B cell (primary cell): ENCODE data around the gene ADD3. TPM values are rescaled to one million over a fixed set of nuclear protein-coding genes. Genes with fewer than 3 reads are reported as not detected.

Experiments
- ATAC-seq: fragments of 200-7000 bp; cut with Tn5 transposase; one replicate; pipeline ENCODE4 v1.10.0; 2021; ENCODE audit warnings: low read depth, mild to moderate bottlenecking, moderate number of reproducible peaks, moderate library complexity
- CTCF ChIA-PET: fragments of 350-600 bp; sonication (Branson Sonifier 250); formaldehyde crosslinking; loops from one replicate; lab custom pipeline; 2021; ENCODE audit warnings: antibody characterized with exemption, inconsistent platforms; lab: Charles Lee
- POLR2A ChIA-PET: fragments of 350-600 bp; sonication (Branson Sonifier 250); formaldehyde crosslinking; loops from one replicate; lab custom pipeline; 2021; ENCODE audit warnings: antibody characterized with exemption; lab: Charles Lee
- DNase-seq: peaks from one replicate; pipeline ENCODE4 v3.0.0; 2013
- H2AFZ ChIP-seq: 2 replicates; pipeline ENCODE4 v1.6.1; 2012; ENCODE audit warnings: mild to moderate bottlenecking, low read depth, low read length; ENCODE audit not compliant: insufficient read depth, poor library complexity, severe bottlenecking
- H3K27ac ChIP-seq, 2 donors: 1 replicate in 1 of 2; 2 replicates in 1 of 2; pipeline ENCODE4 v1.5.1; 2012 to 2013; ENCODE audit warnings: low read length in 2 of 2, mild to moderate bottlenecking in 2 of 2, moderate library complexity in 1 of 2
- H3K27me3 ChIP-seq, 4 experiments: fragments of 200-600 bp in 1 of 4; sonication (generic) in 1 of 4; replicated peaks in 1 of 4; 1 replicate in 2 of 4; 2 replicates in 2 of 4; pipeline versions ENCODE4 v1.6.1 to v1.7.0; 2013 to 2016; ENCODE audit warnings: low read length in 3 of 4, mild to moderate bottlenecking in 2 of 4, mixed read lengths in 1 of 4, moderate library complexity in 1 of 4; ENCODE audit not compliant: insufficient read depth in 4 of 4, control insufficient read depth in 3 of 4; ENCODE audit errors: control extremely low read depth in 1 of 4
- H3K36me3 ChIP-seq, 2 experiments: replicated peaks in 1 of 2; 1 replicate in 1 of 2; 2 replicates in 1 of 2; pipeline versions ENCODE4 v1.6.1 to v1.7.1; 2013; ENCODE audit warnings: low read length in 1 of 2; ENCODE audit not compliant: insufficient read depth in 2 of 2, control insufficient read depth in 1 of 2; ENCODE audit errors: control extremely low read depth in 1 of 2, extremely low read depth in 1 of 2
- H3K4me1 ChIP-seq, 2 donors: fragments of 200-600 bp in 1 of 2; sonication (generic) in 1 of 2; 1 replicate in 1 of 2; 2 replicates in 1 of 2; pipeline versions ENCODE4 v1.5.1 to v1.6.1; 2013 to 2017; ENCODE audit warnings: low read length in 2 of 2; ENCODE audit not compliant: control insufficient read depth in 2 of 2, insufficient read depth in 2 of 2
- H3K4me2 ChIP-seq: replicated peaks from 2 replicates; pipeline ENCODE3; 2012; ENCODE audit warnings: mild to moderate bottlenecking, low read depth, low read length; ENCODE audit not compliant: poor library complexity, severe bottlenecking
- H3K4me3 ChIP-seq, 5 experiments: fragments of 200-600 bp in 1 of 5; sonication (generic) in 1 of 5; 1 replicate in 3 of 5; 2 replicates in 2 of 5; pipeline versions ENCODE4 v1.5.1 to v1.7.0; 2011 to 2016; ENCODE audit warnings: low read length in 4 of 5, mild to moderate bottlenecking in 4 of 5, low read depth in 2 of 5, control low read depth in 1 of 5, moderate library complexity in 1 of 5; ENCODE audit not compliant: insufficient read depth in 1 of 5; ENCODE audit errors: control extremely low read depth in 1 of 5, extremely low read depth in 1 of 5
- H3K79me2 ChIP-seq: fragments of 200-600 bp; sonication (generic); one replicate; pipeline ENCODE4 v1.6.0; 2016; ENCODE audit warnings: low read length; ENCODE audit not compliant: control insufficient read depth, insufficient read depth
- H3K9ac ChIP-seq: fragments of 200-600 bp; sonication (generic); 2 replicates; pipeline ENCODE4 v1.6.1; 2017; ENCODE audit warnings: mild to moderate bottlenecking, low read length, moderate library complexity
- H3K9me3 ChIP-seq, 3 donors: one replicate each; pipeline versions ENCODE4 v1.6.1 to v1.7.1; 2013; ENCODE audit warnings: low read length in 2 of 3; ENCODE audit not compliant: control insufficient read depth in 2 of 3, insufficient read depth in 1 of 3; ENCODE audit errors: control extremely low read depth in 1 of 3
- H4K20me1 ChIP-seq: 2 replicates; pipeline ENCODE4 v1.6.0; 2012; ENCODE audit warnings: mild to moderate bottlenecking, low read length; ENCODE audit not compliant: insufficient read depth, control insufficient read depth, poor library complexity, severe bottlenecking
- H3K27ac Mint-ChIP-seq: one replicate; pipeline ENCODE4 v1.8.0; 2021; ENCODE audit warnings: mixed read lengths
- H3K27me3 Mint-ChIP-seq: one replicate; pipeline ENCODE4 v1.8.0; 2021; ENCODE audit warnings: mixed read lengths
- H3K4me1 Mint-ChIP-seq: one replicate; pipeline ENCODE4 v1.8.0; 2021; ENCODE audit warnings: mixed read lengths
- H3K4me3 Mint-ChIP-seq: one replicate; pipeline ENCODE4 v1.8.0; 2021; ENCODE audit warnings: mixed read lengths
- H3K9me3 Mint-ChIP-seq: one replicate; pipeline ENCODE4 v1.8.0; 2022; ENCODE audit warnings: mixed read lengths; ENCODE audit not compliant: insufficient read depth
- CTCF ChIP-seq: fragments of 200-600 bp; IDR thresholded peaks from one replicate; pipeline ENCODE4 v1.8.0; 2022; ENCODE audit warnings: antibody characterized with exemption, mild to moderate bottlenecking
- EZH2 ChIP-seq: IDR thresholded peaks from 2 replicates; pipeline ENCODE4 v1.6.1; 2012; ENCODE audit warnings: borderline replicate concordance, low read depth, mild to moderate bottlenecking, moderate library complexity, low read length; ENCODE audit not compliant: insufficient read depth, poor library complexity, severe bottlenecking
- WGBS: methylation state at CpG from one replicate; pipeline ENCODE4 v1.1.5; 2013; ENCODE audit warnings: missing lambda C conversion rate; ENCODE audit not compliant: insufficient coverage; 5-methylcytosine and 5-hydroxymethylcytosine counted together
- intact Hi-C: fragments of 100-400 bp; cut with micrococcal nuclease; formaldehyde crosslinking; loops from one replicate; pipeline ENCODE4 v1.10.0; 2022
- polyA plus RNA-seq: library from polyadenylated mRNA; depleted of rRNA; stranded (reverse); fragments of >200 nt; gene quantifications from 2 replicates; pipeline ENCODE4 v1.2.3, GENCODE V29; 2012
- total RNA-seq, 2 donors: library from RNA; stranded (reverse); fragments of 120-200 nt in 1 of 2; gene quantifications; 1 replicate in 1 of 2; 2 replicates in 1 of 2; pipeline versions ENCODE4 v1.2.3 to v1.2.4, GENCODE V29; 2013 to 2022

Gene ADD3
- total and polyA plus RNA-seq, 2 donors (not counting 1 experiment from before 2014, with no cell fraction given): 156 to 185 TPM

GRCh38 chr10:110073896-110074295 lies 66.1 kb downstream of the ADD3 start:
- Histone ChIP-seq H3K9ac (no peak overlapping the region), H3K27ac (peak overlapping the region in 1 of 2 donors; percentile 86), H3K4me2 (peak overlapping the region; percentile 62), H4K20me1 (no peaks in the 10 kb centered on the region), H3K27me3 (no peaks in the 10 kb centered on the region), H3K9me3 (peaks cover 0 to 2% (median 0%) of the 10 kb centered on the region in 3 donors), H3K36me3 (peaks cover 0 to 2% of the 10 kb centered on the region in 2 experiments), H3K4me3 (no peak overlapping the region), H3K79me2 (peaks cover 87% of the 10 kb centered on the region), H2AFZ (no peak overlapping the region), H3K4me1 (peaks cover 68% of the 10 kb centered on the region in 2 donors)
- ChIA-PET CTCF (interaction anchor here (0.6 to 2.7 kb wide), 6 partner anchors 12 to 221 kb away, joined by 3 to 8 read pairs (median 3); no protein-coding TSS in a partner anchor), POLR2A (interaction anchor here (0.6 kb wide), 1 partner anchor 57 kb away, joined by 3 read pairs; no protein-coding TSS in a partner anchor)
- Mint-ChIP-seq H3K27ac (peak overlapping the region; percentile 85), H3K27me3 (no peaks in the 10 kb centered on the region), H3K4me3 (peak overlapping the region; percentile 55), H3K4me1 (peaks cover 82% of the 10 kb centered on the region), H3K9me3 (peaks cover 2% of the 10 kb centered on the region)
- no peak for TF ChIP-seq CTCF
- no peak for TF ChIP-seq EZH2
- WGBS: no CpG with 5 or more reads among the region's 2 CpGs
- DNase-seq (no peak), ATAC-seq (no peak)
- intact Hi-C loops: no loop called here

- Mint-ChIP-seq H3K27me3 (no peaks in the 10 kb centered on the region), H3K9me3 (peaks cover 2% of the 10 kb centered on the region), H3K27ac (peak overlapping the region; percentile 85), H3K4me1 (peaks cover 82% of the 10 kb centered on the region), H3K4me3 (peak overlapping the region; percentile 55)
- Histone ChIP-seq H3K9ac (no peak overlapping the region), H3K4me1 (peaks cover 64 to 68% of the 10 kb centered on the region in 2 donors), H3K79me2 (peaks cover 87% of the 10 kb centered on the region), H4K20me1 (no peaks in the 10 kb centered on the region), H3K27ac (peak overlapping the region in 1 of 2 donors; percentile 86), H3K4me2 (peak overlapping the region; percentile 62), H3K4me3 (peak overlapping the region in 1 of 5 experiments; percentile 13), H3K36me3 (peaks cover 0 to 2% of the 10 kb centered on the region in 2 experiments), H3K27me3 (no peaks in the 10 kb centered on the region), H3K9me3 (peaks cover 0 to 2% (median 0%) of the 10 kb centered on the region in 3 donors), H2AFZ (no peak overlapping the region)
- WGBS: no CpG with 5 or more reads among the region's 3 CpGs
- ChIA-PET CTCF (interaction anchor here (0.6 to 2.7 kb wide), 7 partner anchors 12 to 221 kb away, joined by 3 to 8 read pairs (median 3); no protein-coding TSS in a partner anchor), POLR2A (interaction anchor here (0.6 kb wide), 1 partner anchor 56 kb away, joined by 3 read pairs; no protein-coding TSS in a partner anchor)
- ATAC-seq (peak; percentile 25), DNase-seq (peak; percentile 51)
- intact Hi-C loops: no loop called here
- TF ChIP-seq EZH2: no peak
- no peak for TF ChIP-seq CTCF
Observed at GRCh38 chr10:110074298-110074697, 66.5 kb downstream of the ADD3 start.
